Neural crest cell (in vitro differentiated cells): ENCODE data around the gene ANO1. TPM values are rescaled to one million over a fixed set of nuclear protein-coding genes. Genes with fewer than 3 reads are reported as not detected.
"Not testable (repeated sequence)": the region's sequence is repeated elsewhere in the genome, so short reads cannot be mapped to it uniquely, and the experiment has no call there.

Experiments
- DNase-seq: peaks from one replicate; pipeline ENCODE4 v3.0.0; 2021; ENCODE audit warnings: low read depth, mixed read lengths, low spot score
- H3K27ac Mint-ChIP-seq: one replicate; pipeline ENCODE4 v1.8.0; 2021; ENCODE audit warnings: mild to moderate bottlenecking, mixed read lengths; ENCODE audit not compliant: unreplicated experiment
- H3K27me3 Mint-ChIP-seq: 2 replicates; pipeline ENCODE4 v1.8.0; 2021; ENCODE audit warnings: low read depth, mild to moderate bottlenecking, mixed read lengths
- H3K36me3 Mint-ChIP-seq: 2 replicates; pipeline ENCODE4 v1.8.0; 2021; ENCODE audit warnings: low read depth, mild to moderate bottlenecking, mixed read lengths
- H3K4me1 Mint-ChIP-seq: 2 replicates; pipeline ENCODE4 v1.8.0; 2021; ENCODE audit warnings: mixed read lengths
- H3K4me3 Mint-ChIP-seq: one replicate; pipeline ENCODE4 v1.8.0; 2021; ENCODE audit warnings: mild to moderate bottlenecking, mixed read lengths
- H3K9me3 Mint-ChIP-seq: 2 replicates; pipeline ENCODE4 v1.8.0; 2021; ENCODE audit warnings: mixed read lengths
- CTCF ChIP-seq: fragments of 200-600 bp; sonication (generic); conservative IDR thresholded peaks from 2 replicates; pipeline ENCODE4 v1.5.0; 2021; ENCODE audit warnings: antibody characterized with exemption, mild to moderate bottlenecking
- total RNA-seq: library from RNA; stranded (reverse); gene quantifications from 2 replicates; pipeline ENCODE4 v1.2.1, GENCODE V29; 2021

The ANO1 gene
- total RNA-seq, 1 donor from 2014 or later, result not detected

GRCh38 chr11:70207531-70208131 is 129.5 kb downstream of the ANO1 start:
- DNase-seq, result no peak
- no peak for TF ChIP-seq CTCF
- Mint-ChIP-seq H3K27me3 (no peaks in the 10 kb centered on the region), H3K4me3 (peak overlapping the region; percentile 49), H3K4me1 (peaks cover 32% of the 10 kb centered on the region), H3K9me3 (no peaks in the 10 kb centered on the region), H3K27ac (no peak overlapping the region), H3K36me3 (peaks cover 10% of the 10 kb centered on the region)

GRCh38 chr11:70209391-70209912 is 131.3 kb downstream of the ANO1 start:
- H3K27ac Mint-ChIP-seq, result no peak overlapping the region
- H3K9me3 Mint-ChIP-seq, result no peaks in the 10 kb centered on the region
- peaks cover 20% of the 10 kb centered on the region for H3K4me1 Mint-ChIP-seq
- DNase-seq, result no peak
- H3K36me3 Mint-ChIP-seq, result peaks cover 10% of the 10 kb centered on the region
- peak overlapping the region; percentile 49 for H3K4me3 Mint-ChIP-seq
- no peaks in the 10 kb centered on the region for H3K27me3 Mint-ChIP-seq
- no peak for TF ChIP-seq CTCF

GRCh38 chr11:70210051-70210501 is 132.0 kb downstream of the ANO1 start:
- Mint-ChIP-seq H3K27me3 (no peaks in the 10 kb centered on the region), H3K4me1 (peaks cover 14% of the 10 kb centered on the region), H3K36me3 (peaks cover 10% of the 10 kb centered on the region), H3K4me3 (peak overlapping the region; percentile 29), H3K27ac (no peak overlapping the region), H3K9me3 (no peaks in the 10 kb centered on the region)
- no peak for TF ChIP-seq CTCF
- DNase-seq, result no peak

- TF ChIP-seq CTCF, result no peak
- Mint-ChIP-seq H3K27ac (no peak overlapping the region), H3K9me3 (no peaks in the 10 kb centered on the region), H3K4me1 (peaks cover 14% of the 10 kb centered on the region), H3K36me3 (peaks cover 10% of the 10 kb centered on the region), H3K4me3 (no peak overlapping the region), H3K27me3 (no peaks in the 10 kb centered on the region)
- DNase-seq, result no peak
Observed at GRCh38 chr11:70210530-70210929, 132.4 kb downstream of the ANO1 start.

GRCh38 chr11:70212227-70212811 is 134.2 kb downstream of the ANO1 start:
- no peak for TF ChIP-seq CTCF
- no peak overlapping the region for H3K27ac Mint-ChIP-seq
- H3K4me1 Mint-ChIP-seq, result peaks cover 14% of the 10 kb centered on the region
- no peak overlapping the region for H3K4me3 Mint-ChIP-seq
- peaks cover 7% of the 10 kb centered on the region for H3K36me3 Mint-ChIP-seq
- no peaks in the 10 kb centered on the region for H3K9me3 Mint-ChIP-seq
- no peak for DNase-seq
- no peaks in the 10 kb centered on the region for H3K27me3 Mint-ChIP-seq

GRCh38 chr11:70217388-70217787 is 139.3 kb downstream of the ANO1 start:
- H3K27ac Mint-ChIP-seq, H3K4me1 Mint-ChIP-seq, H3K4me3 Mint-ChIP-seq, H3K36me3 Mint-ChIP-seq, DNase-seq, H3K9me3 Mint-ChIP-seq: not testable (repeated sequence)
- peaks cover 13% of the 10 kb centered on the region for H3K27me3 Mint-ChIP-seq

- not testable (repeated sequence) for H3K4me3 Mint-ChIP-seq, DNase-seq, H3K4me1 Mint-ChIP-seq, H3K27ac Mint-ChIP-seq, H3K36me3 Mint-ChIP-seq, H3K9me3 Mint-ChIP-seq
- peaks cover 14% of the 10 kb centered on the region for H3K27me3 Mint-ChIP-seq
Observed at GRCh38 chr11:70218076-70218475, 140.0 kb downstream of the ANO1 start.
